Suprapubic skin (tissue), 4 donors: ENCODE data around the gene IGSF8. TPM values are rescaled to one million over a fixed set of nuclear protein-coding genes. Genes with fewer than 3 reads are reported as not detected.
"Not testable (repeated sequence)": the region's sequence is repeated elsewhere in the genome, so short reads cannot be mapped to it uniquely, and the experiment has no call there.

ENCODE experiments used
- DNase-seq, 2 donors: peaks; one replicate each; pipeline ENCODE4 v3.0.0-alpha.2; 2019; ENCODE audit warnings: low spot score in 2 of 2
- H3K27ac ChIP-seq: fragments of 200-600 bp; sonication (generic); one replicate; pipeline ENCODE4 v1.5.1; 2019
- H3K27me3 ChIP-seq: fragments of 200-600 bp; sonication (generic); one replicate; pipeline ENCODE4 v1.5.1; 2019
- H3K36me3 ChIP-seq: fragments of 200-600 bp; sonication (generic); one replicate; pipeline ENCODE4 v1.5.1; 2019
- H3K4me1 ChIP-seq: fragments of 200-600 bp; sonication (generic); one replicate; pipeline ENCODE4 v1.5.1; 2019
- H3K4me3 ChIP-seq: fragments of 200-600 bp; sonication (generic); one replicate; pipeline ENCODE4 v1.5.1; 2019; ENCODE audit warnings: mild to moderate bottlenecking
- H3K9me3 ChIP-seq: fragments of 200-600 bp; sonication (generic); one replicate; pipeline ENCODE4 v1.5.1; 2019
- EP300 ChIP-seq: sonication (generic); formaldehyde crosslinking; IDR thresholded peaks from one replicate; pipeline ENCODE4 v1.6.1; 2017; ENCODE audit warnings: antibody characterized with exemption
- POLR2A ChIP-seq, 2 donors: fragments of 450-650 bp; IDR thresholded peaks; one replicate each; pipeline ENCODE4 v1.6.1; 2017; ENCODE audit warnings: antibody characterized with exemption in 2 of 2, mild to moderate bottlenecking in 2 of 2, moderate library complexity in 2 of 2
- POLR2AphosphoS5 ChIP-seq, 3 donors: sonication (generic); formaldehyde crosslinking; IDR thresholded peaks; one replicate each; pipeline ENCODE4 v1.6.1; 2017; ENCODE audit warnings: antibody characterized with exemption in 3 of 3
- WGBS: methylation state at CpG from one replicate; pipeline ENCODE4 v1.1.5; 2018; 5-methylcytosine and 5-hydroxymethylcytosine counted together
- total RNA-seq, 4 donors: library from RNA; depleted of rRNA; stranded (reverse); fragments of >200 nt; gene quantifications; one replicate each; pipeline ENCODE4 v1.1.0, GENCODE V29; 2016
- TF ChIP-seq, protein P1 (sequence below), 2 donors: fragments of 200-600 bp in 1 of 2; fragments of 450-650 bp in 1 of 2; sonication (generic) in 1 of 2; IDR thresholded peaks; one replicate each; pipeline ENCODE4 v1.5.1; 2016 to 2019; ENCODE audit warnings: antibody characterized with exemption in 2 of 2, mild to moderate bottlenecking in 1 of 2, moderate library complexity in 1 of 2

The IGSF8 gene
- total RNA-seq, 4 donors from 2014 or later: 44.1 to 90.5 (median 50.8) TPM

DNA sequence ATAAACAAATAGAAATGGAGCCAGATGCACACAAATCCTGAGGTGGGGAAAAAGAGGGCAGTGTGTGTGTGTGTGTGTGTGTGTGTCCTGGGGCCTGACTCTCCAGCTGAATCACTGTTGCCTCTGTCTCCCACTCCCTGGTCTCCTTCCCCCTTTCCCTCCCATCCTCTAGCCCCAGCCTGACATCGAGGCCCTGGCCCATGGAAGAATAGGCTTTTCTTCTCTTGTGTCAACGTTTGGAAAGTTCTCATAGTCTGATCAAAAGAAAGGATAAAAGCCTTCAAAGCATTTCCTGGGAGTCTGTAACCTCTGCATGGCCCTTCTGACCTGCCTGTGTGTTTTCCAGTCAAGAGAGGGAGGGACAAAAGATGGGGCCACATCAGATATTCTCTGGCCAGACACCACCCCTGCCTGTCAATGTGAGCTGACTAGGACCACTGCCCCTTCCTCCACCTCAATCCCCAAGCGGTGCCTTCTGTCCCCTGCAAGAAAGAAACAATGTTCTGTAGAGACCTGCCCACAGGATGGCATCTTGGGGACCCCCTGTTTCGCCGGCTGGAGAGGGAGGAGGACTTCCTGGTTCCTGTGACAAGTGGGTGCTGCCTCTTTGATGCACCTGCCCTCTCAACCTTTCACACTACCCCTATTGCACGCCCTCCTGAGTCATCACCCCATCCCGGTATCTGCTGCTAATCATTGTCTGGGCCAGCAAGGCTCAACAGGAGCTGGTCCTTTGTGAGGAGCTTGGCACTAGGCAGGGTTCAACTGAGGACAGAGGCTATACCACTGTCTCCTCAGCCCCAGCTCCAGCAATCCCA lies 44.7 kb downstream of the IGSF8 start:
- H3K36me3 ChIP-seq: no peaks in the 10 kb centered on the region
- DNase-seq: no peak
- WGBS: 66% methylated on average over 7 of the region's 7 CpGs
- H3K9me3 ChIP-seq: no peaks in the 10 kb centered on the region
- peaks cover 10% of the 10 kb centered on the region for H3K27me3 ChIP-seq
- no peak overlapping the region for H3K27ac ChIP-seq
- H3K4me1 ChIP-seq: no peaks in the 10 kb centered on the region
- H3K4me3 ChIP-seq: no peak overlapping the region
- TF ChIP-seq, protein P1, sequence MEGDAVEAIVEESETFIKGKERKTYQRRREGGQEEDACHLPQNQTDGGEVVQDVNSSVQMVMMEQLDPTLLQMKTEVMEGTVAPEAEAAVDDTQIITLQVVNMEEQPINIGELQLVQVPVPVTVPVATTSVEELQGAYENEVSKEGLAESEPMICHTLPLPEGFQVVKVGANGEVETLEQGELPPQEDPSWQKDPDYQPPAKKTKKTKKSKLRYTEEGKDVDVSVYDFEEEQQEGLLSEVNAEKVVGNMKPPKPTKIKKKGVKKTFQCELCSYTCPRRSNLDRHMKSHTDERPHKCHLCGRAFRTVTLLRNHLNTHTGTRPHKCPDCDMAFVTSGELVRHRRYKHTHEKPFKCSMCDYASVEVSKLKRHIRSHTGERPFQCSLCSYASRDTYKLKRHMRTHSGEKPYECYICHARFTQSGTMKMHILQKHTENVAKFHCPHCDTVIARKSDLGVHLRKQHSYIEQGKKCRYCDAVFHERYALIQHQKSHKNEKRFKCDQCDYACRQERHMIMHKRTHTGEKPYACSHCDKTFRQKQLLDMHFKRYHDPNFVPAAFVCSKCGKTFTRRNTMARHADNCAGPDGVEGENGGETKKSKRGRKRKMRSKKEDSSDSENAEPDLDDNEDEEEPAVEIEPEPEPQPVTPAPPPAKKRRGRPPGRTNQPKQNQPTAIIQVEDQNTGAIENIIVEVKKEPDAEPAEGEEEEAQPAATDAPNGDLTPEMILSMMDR (IDR thresholded peaks at IDR 0.05): no peak
- TF ChIP-seq EP300 (no peak), POLR2AphosphoS5 (IDR thresholded peaks at IDR 0.05) (no peak), POLR2A (IDR thresholded peaks at IDR 0.05) (no peak)

DNA sequence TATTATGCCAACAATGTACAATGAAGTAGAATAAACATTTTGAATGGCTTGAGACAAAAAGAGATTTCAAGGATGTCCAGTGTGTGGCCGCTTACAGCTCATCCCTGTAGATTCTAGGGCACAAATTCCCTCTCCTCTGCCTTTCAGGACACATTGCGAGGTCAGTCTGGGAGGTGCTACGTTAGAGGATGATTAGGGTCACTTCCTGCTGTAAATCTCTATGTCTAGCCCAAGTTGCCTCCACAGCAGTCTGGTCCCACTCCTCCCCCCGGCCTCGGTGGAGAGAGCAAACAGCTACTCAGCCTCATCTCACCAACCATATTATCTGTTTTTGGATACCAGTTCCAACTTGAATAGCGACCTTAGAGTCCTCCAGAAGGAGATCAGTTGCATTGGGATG lies 45.5 kb downstream of the IGSF8 start:
- WGBS: 61% methylated on average over 6 of the region's 6 CpGs
- H3K27me3 ChIP-seq: peaks cover 10% of the 10 kb centered on the region

DNA sequence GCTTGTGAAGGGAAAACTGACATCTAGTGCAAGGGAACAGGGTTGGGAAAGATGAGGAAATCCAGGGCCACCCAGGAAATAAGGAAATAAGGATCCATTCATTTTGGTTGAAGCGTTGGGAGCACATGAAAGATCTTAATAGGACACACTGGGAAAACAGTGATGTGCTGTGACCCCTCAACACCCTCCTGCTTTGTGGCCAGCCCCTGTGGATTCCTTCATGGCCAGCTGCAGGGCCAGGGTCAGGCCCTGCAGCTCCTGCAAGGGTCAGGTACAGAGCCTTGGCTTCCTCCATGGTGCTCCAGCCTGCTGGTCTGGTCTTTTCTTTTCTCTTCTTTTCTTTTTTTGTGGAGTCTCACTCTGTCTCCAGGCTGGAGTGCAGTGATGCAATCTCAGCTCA lies 47.8 kb downstream of the IGSF8 start:
- TF ChIP-seq POLR2AphosphoS5 (IDR thresholded peaks at IDR 0.05) (no peak), POLR2A (IDR thresholded peaks at IDR 0.05) (no peak), EP300 (no peak)
- TF ChIP-seq, protein P1 (IDR thresholded peaks at IDR 0.05): no peak
- H3K4me3 ChIP-seq: no peak overlapping the region
- H3K9me3 ChIP-seq: no peaks in the 10 kb centered on the region
- no peak for DNase-seq
- H3K4me1 ChIP-seq: peaks cover 11% of the 10 kb centered on the region
- H3K27me3 ChIP-seq: peaks cover 10% of the 10 kb centered on the region
- no peaks in the 10 kb centered on the region for H3K36me3 ChIP-seq
- 90% methylated on average over 1 of the region's 1 CpG for WGBS
- no peak overlapping the region for H3K27ac ChIP-seq

More for the DNA sequence above, 45.5 kb downstream of the IGSF8 start:
- no peak overlapping the region for H3K27ac ChIP-seq
- no peak for DNase-seq
- no peaks in the 10 kb centered on the region for H3K4me1 ChIP-seq
- no peaks in the 10 kb centered on the region for H3K36me3 ChIP-seq
- TF ChIP-seq EP300 (no peak), POLR2A (IDR thresholded peaks at IDR 0.05) (no peak)
- no peak overlapping the region for H3K4me3 ChIP-seq
- no peaks in the 10 kb centered on the region for H3K9me3 ChIP-seq

DNA sequence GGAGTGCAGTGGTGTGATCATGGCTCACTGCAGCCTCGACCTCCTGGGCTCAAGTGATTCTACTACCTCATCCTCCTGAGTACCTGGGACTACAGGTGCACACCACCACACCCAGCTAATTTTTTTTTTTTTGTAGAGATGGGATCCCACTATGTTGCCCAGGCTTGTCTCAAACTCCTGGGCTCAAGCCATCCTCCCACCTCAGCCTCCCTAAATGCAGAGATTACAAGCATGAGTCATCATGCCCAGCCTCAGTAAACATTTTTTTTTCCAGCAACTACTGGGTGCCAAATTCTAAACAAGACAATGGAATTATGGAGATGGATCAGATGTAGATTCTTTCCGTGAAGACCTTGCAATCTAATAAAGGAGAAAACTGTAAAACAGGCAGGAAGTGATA lies 48.2 kb downstream of the IGSF8 start:
- H3K27me3 ChIP-seq, DNase-seq, H3K36me3 ChIP-seq, H3K9me3 ChIP-seq, H3K4me3 ChIP-seq, H3K27ac ChIP-seq: not testable (repeated sequence)
- WGBS: 55% methylated on average over 2 of the region's 2 CpGs
- H3K4me1 ChIP-seq: peaks cover 11% of the 10 kb centered on the region

DNA sequence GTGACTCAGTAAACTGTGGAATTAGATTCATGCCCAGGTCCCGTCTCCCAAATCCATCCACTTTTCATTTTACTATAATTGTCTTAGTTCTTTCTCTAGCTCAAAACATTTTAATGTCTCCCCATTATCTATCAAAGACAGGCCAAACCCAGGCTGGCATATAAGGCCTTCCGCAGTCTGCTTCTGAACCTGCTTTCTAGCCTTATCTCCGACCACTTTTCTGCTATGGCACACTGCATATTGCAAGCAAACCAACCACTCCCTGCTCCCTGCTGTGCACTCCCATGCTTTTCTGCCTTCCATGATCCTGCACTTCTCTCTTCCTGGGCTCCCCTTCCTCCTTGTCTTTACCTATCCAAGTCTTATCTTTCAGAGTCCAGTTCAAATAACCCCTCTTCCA lies 49.3 kb downstream of the IGSF8 start:
- Histone ChIP-seq H3K4me3 (no peak overlapping the region), H3K9me3 (no peaks in the 10 kb centered on the region), H3K27me3 (peaks cover 5% of the 10 kb centered on the region), H3K27ac (no peak overlapping the region), H3K36me3 (no peaks in the 10 kb centered on the region), H3K4me1 (peaks cover 11% of the 10 kb centered on the region)
- TF ChIP-seq POLR2AphosphoS5 (IDR thresholded peaks at IDR 0.05) (no peak), EP300 (no peak), POLR2A (IDR thresholded peaks at IDR 0.05) (no peak)
- TF ChIP-seq, protein P1 (IDR thresholded peaks at IDR 0.05): no peak
- WGBS: 85% methylated on average over 3 of the region's 3 CpGs
- no peak for DNase-seq

DNA sequence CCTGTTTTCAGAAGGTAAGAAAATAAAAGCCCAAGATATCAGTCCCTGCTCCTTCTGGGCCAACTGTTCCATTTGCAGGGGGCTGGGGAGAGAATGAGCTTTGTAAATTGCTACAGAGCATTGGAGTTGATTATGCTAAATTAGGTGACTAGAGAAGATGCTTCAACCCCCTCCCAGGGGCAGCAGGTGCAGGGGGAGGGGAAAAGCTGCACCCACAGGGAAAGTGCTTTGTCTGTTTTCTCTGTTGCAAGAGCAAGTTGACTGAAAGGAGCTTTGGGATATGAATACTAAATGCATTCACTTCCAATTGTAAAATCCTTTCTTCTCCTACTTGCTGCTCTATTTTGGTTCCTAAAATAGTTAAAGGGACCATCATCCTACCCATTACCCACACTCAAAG lies 50.1 kb downstream of the IGSF8 start:
- no peak overlapping the region for H3K27ac ChIP-seq
- H3K4me3 ChIP-seq: no peak overlapping the region
- H3K36me3 ChIP-seq: no peaks in the 10 kb centered on the region
- H3K27me3 ChIP-seq: peaks cover 5% of the 10 kb centered on the region
- H3K4me1 ChIP-seq: peaks cover 11% of the 10 kb centered on the region
- H3K9me3 ChIP-seq: no peaks in the 10 kb centered on the region
- TF ChIP-seq, protein P1 (IDR thresholded peaks at IDR 0.05): no peak
- TF ChIP-seq POLR2AphosphoS5 (IDR thresholded peaks at IDR 0.05): no peak
- no peak for TF ChIP-seq EP300
- TF ChIP-seq POLR2A (IDR thresholded peaks at IDR 0.05): no peak
- no peak for DNase-seq
